Neural progenitor cell (in vitro differentiated cells): ENCODE data around the gene FARP1. TPM values are rescaled to one million over a fixed set of nuclear protein-coding genes. Genes with fewer than 3 reads are reported as not detected.
"Not testable (repeated sequence)": the region's sequence is repeated elsewhere in the genome, so short reads cannot be mapped to it uniquely, and the experiment has no call there.

ENCODE experiments used
- DNase-seq: peaks from one replicate; pipeline ENCODE4 v3.0.0-alpha.2; 2016; ENCODE audit warnings: low spot score
- H2AFZ ChIP-seq: fragments of 200-600 bp; sonication (generic); replicated peaks from 2 replicates; pipeline ENCODE4 v1.6.1; 2016; ENCODE audit warnings: antibody characterized with exemption
- H3F3A ChIP-seq: fragments of 200-600 bp; sonication (generic); 2 replicates; pipeline ENCODE4 v1.6.1; 2016; ENCODE audit warnings: antibody characterized with exemption, low read depth
- H3K27ac ChIP-seq: fragments of 200-600 bp; sonication (generic); 2 replicates; pipeline ENCODE4 v1.5.1; 2016; ENCODE audit warnings: mild to moderate bottlenecking
- H3K27me3 ChIP-seq: fragments of 200-600 bp; sonication (generic); 2 replicates; pipeline ENCODE4 v1.6.1; 2016; ENCODE audit warnings: mild to moderate bottlenecking, moderate library complexity
- H3K36me3 ChIP-seq: fragments of 200-600 bp; sonication (generic); 2 replicates; pipeline ENCODE4 v1.5.1; 2016
- H3K4me1 ChIP-seq: fragments of 200-600 bp; sonication (generic); 2 replicates; pipeline ENCODE4 v1.6.1; 2016; ENCODE audit warnings: mixed run types
- H3K4me2 ChIP-seq: fragments of 200-600 bp; sonication (generic); 2 replicates; pipeline ENCODE4 v1.6.1; 2016
- H3K4me3 ChIP-seq: fragments of 200-600 bp; sonication (generic); 2 replicates; pipeline ENCODE4 v1.5.1; 2016
- H3K79me2 ChIP-seq: fragments of 200-600 bp; sonication (generic); 2 replicates; pipeline ENCODE4 v1.6.1; 2016; ENCODE audit warnings: low read depth
- H3K9ac ChIP-seq: fragments of 200-600 bp; sonication (generic); 2 replicates; pipeline ENCODE4 v1.6.1; 2016
- H3K9me3 ChIP-seq: fragments of 200-600 bp; sonication (generic); 2 replicates; pipeline ENCODE4 v1.5.1; 2016; ENCODE audit warnings: low read depth
- H4K20me1 ChIP-seq: fragments of 200-600 bp; sonication (generic); 2 replicates; pipeline ENCODE4 v1.6.1; 2016; ENCODE audit warnings: low read depth
- H3K27ac Mint-ChIP-seq: 3 replicates; pipeline ENCODE4 v1.8.0; 2021; ENCODE audit warnings: mixed read lengths
- H3K27me3 Mint-ChIP-seq: 2 replicates; pipeline ENCODE4 v1.8.0; 2022; ENCODE audit warnings: low read depth, mild to moderate bottlenecking, inconsistent platforms, moderate library complexity, mixed read lengths; ENCODE audit not compliant: insufficient read depth
- H3K36me3 Mint-ChIP-seq: 3 replicates; pipeline ENCODE4 v1.8.0; 2021; ENCODE audit warnings: mixed read lengths
- H3K4me1 Mint-ChIP-seq: 3 replicates; pipeline ENCODE4 v1.8.0; 2021; ENCODE audit warnings: mixed read lengths
- H3K4me3 Mint-ChIP-seq: 3 replicates; pipeline ENCODE4 v1.8.0; 2021; ENCODE audit warnings: mild to moderate bottlenecking, moderate library complexity, mixed read lengths
- H3K9me3 Mint-ChIP-seq: 3 replicates; pipeline ENCODE4 v1.8.0; 2020; ENCODE audit warnings: mixed read lengths
- EZH2 ChIP-seq: fragments of 200-600 bp; sonication (generic); IDR thresholded peaks from 2 replicates; pipeline ENCODE4 v1.6.1; 2017; ENCODE audit warnings: antibody characterized with exemption, mild to moderate bottlenecking, moderate library complexity
- EZH2phosphoT487 ChIP-seq: fragments of 200-600 bp; sonication (generic); IDR thresholded peaks from 2 replicates; pipeline ENCODE4 v1.6.1; 2017; ENCODE audit warnings: antibody characterized with exemption
- total RNA-seq: library from RNA; depleted of rRNA; stranded (reverse); fragments of >200 nt; gene quantifications from 2 replicates; pipeline ENCODE4 v1.2.3, GENCODE V29; 2015; ENCODE audit warnings: low replicate concordance
- TF ChIP-seq, protein P1 (sequence below): fragments of 200-600 bp; sonication (generic); IDR thresholded peaks from 2 replicates; pipeline ENCODE4 v1.5.1; 2017; ENCODE audit warnings: antibody characterized with exemption, mild to moderate bottlenecking

The FARP1 gene
- total RNA-seq, 1 donor from 2014 or later = 78.0 TPM

DNA sequence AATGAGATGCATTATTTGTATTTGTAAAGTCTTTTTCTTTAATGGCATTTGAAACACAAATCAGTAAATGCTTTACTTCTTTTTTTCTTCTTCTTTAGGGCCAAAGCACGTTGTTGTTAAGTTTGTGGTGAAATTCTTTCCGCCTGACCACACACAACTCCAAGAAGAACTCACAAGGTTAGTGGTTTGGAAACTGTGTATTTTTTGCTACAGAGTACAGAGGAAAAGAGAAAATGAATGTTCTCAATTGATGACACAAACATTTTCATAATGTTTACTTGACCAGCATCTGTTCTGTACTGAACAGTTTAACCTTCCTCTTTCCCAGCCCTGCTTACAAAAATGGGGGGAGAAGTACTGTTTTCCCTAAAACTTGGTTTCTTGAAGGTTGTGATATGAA lies 225.1 kb downstream of the FARP1 start:
- Histone ChIP-seq H3K27me3 (no peaks in the 10 kb centered on the region), H3K4me1 (peaks cover 31% of the 10 kb centered on the region), H4K20me1 (peaks cover 14% of the 10 kb centered on the region), H3K9me3 (no peaks in the 10 kb centered on the region), H3K36me3 (no peaks in the 10 kb centered on the region), H3K79me2 (no peaks in the 10 kb centered on the region), H3F3A (no peaks in the 10 kb centered on the region), H3K27ac (no peak overlapping the region), H3K9ac (no peak overlapping the region), H2AFZ (no peak overlapping the region), H3K4me3 (no peak overlapping the region), H3K4me2 (no peak overlapping the region)
- Mint-ChIP-seq H3K4me3 (no peak overlapping the region), H3K27me3 (peaks cover 2% of the 10 kb centered on the region), H3K27ac (no peak overlapping the region), H3K36me3 (peaks cover 31% of the 10 kb centered on the region), H3K4me1 (peaks cover 47% of the 10 kb centered on the region), H3K9me3 (peaks cover 3% of the 10 kb centered on the region)
- TF ChIP-seq, protein P1, sequence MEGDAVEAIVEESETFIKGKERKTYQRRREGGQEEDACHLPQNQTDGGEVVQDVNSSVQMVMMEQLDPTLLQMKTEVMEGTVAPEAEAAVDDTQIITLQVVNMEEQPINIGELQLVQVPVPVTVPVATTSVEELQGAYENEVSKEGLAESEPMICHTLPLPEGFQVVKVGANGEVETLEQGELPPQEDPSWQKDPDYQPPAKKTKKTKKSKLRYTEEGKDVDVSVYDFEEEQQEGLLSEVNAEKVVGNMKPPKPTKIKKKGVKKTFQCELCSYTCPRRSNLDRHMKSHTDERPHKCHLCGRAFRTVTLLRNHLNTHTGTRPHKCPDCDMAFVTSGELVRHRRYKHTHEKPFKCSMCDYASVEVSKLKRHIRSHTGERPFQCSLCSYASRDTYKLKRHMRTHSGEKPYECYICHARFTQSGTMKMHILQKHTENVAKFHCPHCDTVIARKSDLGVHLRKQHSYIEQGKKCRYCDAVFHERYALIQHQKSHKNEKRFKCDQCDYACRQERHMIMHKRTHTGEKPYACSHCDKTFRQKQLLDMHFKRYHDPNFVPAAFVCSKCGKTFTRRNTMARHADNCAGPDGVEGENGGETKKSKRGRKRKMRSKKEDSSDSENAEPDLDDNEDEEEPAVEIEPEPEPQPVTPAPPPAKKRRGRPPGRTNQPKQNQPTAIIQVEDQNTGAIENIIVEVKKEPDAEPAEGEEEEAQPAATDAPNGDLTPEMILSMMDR = no peak
- TF ChIP-seq EZH2 = no peak
- no peak for TF ChIP-seq EZH2phosphoT487
- no peak for DNase-seq

DNA sequence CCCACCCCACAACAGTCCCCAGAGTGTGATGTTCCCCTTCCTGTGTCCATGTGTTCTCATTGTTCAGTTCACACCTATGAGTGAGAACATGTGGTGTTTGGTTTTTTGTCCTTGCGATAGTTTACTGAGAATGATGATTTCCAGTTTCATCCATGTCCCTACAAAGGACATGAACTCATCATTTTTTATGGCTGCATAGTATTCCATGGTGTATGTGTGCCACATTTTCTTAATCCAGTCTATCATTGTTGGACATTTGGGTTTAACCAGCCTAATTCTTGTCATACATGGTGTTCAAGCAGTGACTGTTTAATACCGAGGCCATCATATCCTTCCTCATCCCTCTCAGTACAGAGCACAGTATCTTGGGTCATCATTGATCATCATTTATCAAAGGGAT lies 226.6 kb downstream of the FARP1 start:
- not testable (repeated sequence) for DNase-seq, H3K36me3 ChIP-seq, H3K4me3 Mint-ChIP-seq, H3K9me3 ChIP-seq, H3K27me3 Mint-ChIP-seq, H3F3A ChIP-seq, H3K27me3 ChIP-seq, H3K4me2 ChIP-seq, H3K79me2 ChIP-seq, H3K27ac ChIP-seq, H2AFZ ChIP-seq, H3K27ac Mint-ChIP-seq, H3K9me3 Mint-ChIP-seq, H3K9ac ChIP-seq, H3K4me3 ChIP-seq
- Mint-ChIP-seq H3K36me3 (peaks cover 35% of the 10 kb centered on the region), H3K4me1 (peaks cover 38% of the 10 kb centered on the region)
- Histone ChIP-seq H4K20me1 (peaks cover 14% of the 10 kb centered on the region), H3K4me1 (peaks cover 28% of the 10 kb centered on the region)

DNA sequence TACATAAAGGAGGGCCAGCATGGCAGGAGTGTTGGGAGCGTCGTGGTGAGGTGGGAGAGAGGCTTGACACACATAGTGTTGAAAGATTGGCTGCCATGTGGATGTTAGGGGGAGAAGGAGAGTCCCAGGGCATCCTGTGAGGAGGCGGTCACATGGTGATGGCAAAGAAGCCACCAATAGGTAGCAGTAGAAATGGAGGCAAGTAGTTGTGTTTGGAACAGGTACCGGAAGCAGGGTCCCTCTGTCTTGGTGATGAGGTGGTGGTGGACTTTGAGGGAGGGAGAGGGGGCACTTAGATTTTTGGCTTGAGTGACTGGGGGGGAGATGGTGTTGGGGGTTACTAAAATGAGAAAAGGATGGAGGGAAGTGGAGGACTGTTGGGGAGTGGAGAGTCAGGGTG lies 227.4 kb downstream of the FARP1 start:
- H3K4me2 ChIP-seq = peak overlapping the region; percentile 5
- no peak for DNase-seq
- no peaks in the 10 kb centered on the region for H3F3A ChIP-seq
- no peak overlapping the region for H3K27ac ChIP-seq
- peaks cover 28% of the 10 kb centered on the region for H3K4me1 ChIP-seq
- no peak overlapping the region for H3K27ac Mint-ChIP-seq
- peaks cover 16% of the 10 kb centered on the region for H3K9me3 Mint-ChIP-seq
- no peak overlapping the region for H3K4me3 ChIP-seq
- no peak overlapping the region for H2AFZ ChIP-seq
- H3K27me3 ChIP-seq = no peaks in the 10 kb centered on the region
- H3K9me3 ChIP-seq = no peaks in the 10 kb centered on the region
- TF ChIP-seq, protein P1 = no peak
- TF ChIP-seq EZH2 = no peak
- TF ChIP-seq EZH2phosphoT487 = no peak
- H3K4me3 Mint-ChIP-seq = no peak overlapping the region
- peaks cover 31% of the 10 kb centered on the region for H3K4me1 Mint-ChIP-seq
- H3K9ac ChIP-seq = no peak overlapping the region
- H3K36me3 ChIP-seq = no peaks in the 10 kb centered on the region
- H3K79me2 ChIP-seq = no peaks in the 10 kb centered on the region
- peaks cover 4% of the 10 kb centered on the region for H3K27me3 Mint-ChIP-seq
- H4K20me1 ChIP-seq = peaks cover 8% of the 10 kb centered on the region
- peaks cover 43% of the 10 kb centered on the region for H3K36me3 Mint-ChIP-seq

DNA sequence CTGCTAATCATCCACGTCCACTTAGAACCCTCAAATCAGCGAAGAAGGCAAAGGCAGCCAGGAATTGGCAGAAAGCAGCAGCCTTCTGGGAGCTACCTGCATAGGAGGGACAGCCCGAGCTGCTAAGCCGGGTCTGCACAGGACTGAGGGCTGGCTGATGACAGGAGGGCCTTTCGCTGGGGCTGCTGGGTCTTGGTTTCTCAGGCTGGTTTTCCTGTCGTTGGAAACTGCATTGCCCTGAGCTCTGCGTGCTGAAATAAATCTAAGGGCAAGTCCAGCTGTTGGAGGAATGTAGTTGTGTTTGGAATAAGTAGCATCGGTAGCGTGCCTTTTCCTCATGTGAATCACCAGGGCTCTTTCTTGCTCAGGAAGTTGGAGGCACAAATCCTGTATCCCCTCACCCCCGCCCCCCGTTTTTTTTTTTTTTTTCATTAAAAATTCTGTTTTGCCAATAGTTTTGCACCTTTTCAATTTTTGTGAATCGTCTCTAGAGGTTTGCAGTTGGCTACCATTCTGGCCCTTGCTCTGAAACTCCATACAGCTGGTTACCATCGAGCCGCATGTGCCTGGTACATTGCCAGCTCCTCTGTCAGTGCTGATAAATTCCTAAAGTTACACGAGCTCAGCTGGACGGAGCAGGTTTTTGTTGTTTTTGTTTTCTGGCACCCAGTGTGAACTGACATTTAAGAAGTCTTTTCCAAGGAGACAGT lies 228.1 kb downstream of the FARP1 start:
- TF ChIP-seq EZH2 (no peak), EZH2phosphoT487 (no peak)
- TF ChIP-seq, protein P1 = no peak
- H3K9me3 ChIP-seq = no peaks in the 10 kb centered on the region
- peak overlapping the region; percentile 23 for H3K4me2 ChIP-seq
- peaks cover 45% of the 10 kb centered on the region for H3K36me3 Mint-ChIP-seq
- no peaks in the 10 kb centered on the region for H3K79me2 ChIP-seq
- peaks cover 24% of the 10 kb centered on the region for H3K4me1 ChIP-seq
- H2AFZ ChIP-seq = no peak overlapping the region
- no peak overlapping the region for H3K9ac ChIP-seq
- H3F3A ChIP-seq = no peaks in the 10 kb centered on the region
- H3K27me3 ChIP-seq = no peaks in the 10 kb centered on the region
- DNase-seq = no peak
- H3K27ac Mint-ChIP-seq = no peak overlapping the region
- H3K4me3 Mint-ChIP-seq = no peak overlapping the region
- H3K9me3 Mint-ChIP-seq = peaks cover 16% of the 10 kb centered on the region
- peak overlapping the region; percentile 47 for H3K27ac ChIP-seq
- peaks cover 24% of the 10 kb centered on the region for H3K4me1 Mint-ChIP-seq
- H3K27me3 Mint-ChIP-seq = peaks cover 4% of the 10 kb centered on the region
- no peaks in the 10 kb centered on the region for H3K36me3 ChIP-seq
- peaks cover 7% of the 10 kb centered on the region for H4K20me1 ChIP-seq
- H3K4me3 ChIP-seq = no peak overlapping the region
